PC-3 (cell line): Measurements from ENCODE around the gene ADK. TPM values are rescaled to one million over a fixed set of nuclear protein-coding genes. Genes with fewer than 3 reads are reported as not detected.

ENCODE experiments used
- ATAC-seq: fragments of 200-7000 bp; cut with Tn5 transposase; 2 replicates; pipeline ENCODE4 v1.9.1; 2020; ENCODE audit warnings: mild to moderate bottlenecking, moderate library complexity
- BruUV-seq: library from RNA; stranded (reverse); fragments of 400-500 nt; replicated peaks from 2 replicates; lab custom pipeline; 2021; lab: Mats Ljungman, UMichigan
- CTCF ChIA-PET: fragments of 300-600 bp; sonication (Branson Sonifier 250); formaldehyde crosslinking; loops from one replicate; lab custom pipeline; 2022; ENCODE audit warnings: antibody characterized with exemption; lab: Charles Lee
- POLR2A ChIA-PET: fragments of 300-600 bp; sonication (Branson Sonifier 250); formaldehyde crosslinking; loops from one replicate; lab custom pipeline; 2022; ENCODE audit warnings: antibody characterized with exemption; ENCODE audit not compliant: unreplicated experiment; lab: Charles Lee
- DNase-seq: peaks from one replicate; pipeline ENCODE4 v3.0.0-alpha.2; 2015
- H2AFZ ChIP-seq: fragments of 300-600 bp; sonication (generic); 2 replicates; pipeline ENCODE4 v1.6.0; 2016; ENCODE audit warnings: antibody characterized with exemption, low read length
- H3F3A ChIP-seq: fragments of 300-600 bp; sonication (generic); one replicate; pipeline ENCODE4 v1.6.0; 2017; ENCODE audit warnings: antibody characterized with exemption, low read length, control low read depth, mild to moderate bottlenecking; ENCODE audit not compliant: unreplicated experiment
- H3K27ac ChIP-seq: fragments of 300-600 bp; sonication (generic); 2 replicates; pipeline ENCODE4 v1.5.1; 2016; ENCODE audit warnings: mild to moderate bottlenecking, low read length
- H3K27me3 ChIP-seq: fragments of 300-600 bp; sonication (generic); 2 replicates; pipeline ENCODE4 v1.6.1; 2016; ENCODE audit warnings: low read length, mixed read lengths
- H3K36me3 ChIP-seq: fragments of 300-600 bp; sonication (generic); 2 replicates; pipeline ENCODE4 v1.6.1; 2016; ENCODE audit warnings: low read depth, mixed run types, low read length, mixed read lengths
- H3K4me1 ChIP-seq: fragments of 300-600 bp; sonication (generic); 2 replicates; pipeline ENCODE4 v1.5.1; 2016; ENCODE audit warnings: low read length; ENCODE audit not compliant: insufficient read depth
- H3K4me2 ChIP-seq: fragments of 300-600 bp; sonication (generic); 2 replicates; pipeline ENCODE4 v1.6.0; 2016; ENCODE audit warnings: low read length
- H3K4me3 ChIP-seq: fragments of 300-600 bp; sonication (generic); 2 replicates; pipeline ENCODE4 v1.5.1; 2016; ENCODE audit warnings: mild to moderate bottlenecking, low read length, mixed read lengths
- H3K79me2 ChIP-seq: fragments of 300-600 bp; sonication (generic); 2 replicates; pipeline ENCODE4 v1.6.1; 2017; ENCODE audit warnings: low read length, mixed read lengths
- H3K9ac ChIP-seq: fragments of 300-600 bp; sonication (generic); 2 replicates; pipeline ENCODE4 v1.6.0; 2016; ENCODE audit warnings: mild to moderate bottlenecking, low read length
- H3K9me2 ChIP-seq: fragments of 300-600 bp; sonication (generic); replicated peaks from 2 replicates; pipeline ENCODE4 v1.6.1; 2016; ENCODE audit warnings: mixed run types, low read length, mixed read lengths
- H3K9me3 ChIP-seq: fragments of 300-600 bp; sonication (generic); 2 replicates; pipeline ENCODE4 v1.6.1; 2016; ENCODE audit warnings: low read length, mixed read lengths
- H4K20me1 ChIP-seq: fragments of 300-600 bp; sonication (generic); 2 replicates; pipeline ENCODE4 v1.6.1; 2016; ENCODE audit warnings: low read length, mixed read lengths
- EZH2 ChIP-seq: fragments of 300-600 bp; sonication (generic); IDR thresholded peaks from one replicate; pipeline ENCODE4 v1.6.1; 2017; ENCODE audit warnings: antibody characterized with exemption, mild to moderate bottlenecking, low read length; ENCODE audit not compliant: unreplicated experiment
- EZH2phosphoT487 ChIP-seq: fragments of 300-600 bp; sonication (generic); IDR thresholded peaks from 2 replicates; pipeline ENCODE4 v1.6.1; 2018; ENCODE audit warnings: mild to moderate bottlenecking, antibody characterized with exemption, low read length, borderline replicate concordance
- intact Hi-C: fragments of 100-400 bp; cut with micrococcal nuclease; formaldehyde crosslinking; loops from 2 replicates; pipeline ENCODE4 v1.9.0; 2023
- total RNA-seq: library from RNA; depleted of rRNA; stranded (reverse); fragments of >200 nt; gene quantifications from 2 replicates; pipeline ENCODE4 v1.2.3, GENCODE V29; 2014
- TF ChIP-seq, protein P1 (sequence below): fragments of 300-600 bp; sonication (generic); conservative IDR thresholded peaks from 2 replicates; pipeline ENCODE4 v1.5.1; 2017; ENCODE audit warnings: antibody characterized with exemption, low read depth, mild to moderate bottlenecking, low read length

The ADK gene
- total RNA-seq, 1 experiment from 2014 or later = 256 TPM

DNA sequence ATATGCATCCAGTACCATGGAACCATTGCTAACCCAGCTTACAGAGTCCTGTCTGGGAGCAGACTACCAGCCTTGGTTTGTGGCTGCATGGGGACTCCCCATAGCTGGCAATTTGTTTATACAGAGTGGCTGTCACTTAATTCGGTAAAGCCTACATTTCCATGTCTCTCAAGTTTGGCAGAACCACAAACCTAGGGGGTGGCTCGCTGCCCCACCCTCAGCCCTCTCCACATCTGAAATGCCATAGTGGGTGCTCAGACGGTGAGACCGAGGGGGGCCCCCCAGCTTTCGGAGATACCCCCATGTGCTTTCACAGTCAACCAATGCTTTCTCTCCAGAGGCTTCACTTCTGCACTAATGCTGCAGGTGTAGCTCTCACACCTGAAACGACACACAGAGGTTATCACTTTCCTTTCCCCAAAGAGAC lies 599.8 kb downstream of the ADK start:
- H3K4me1 ChIP-seq = peaks cover 25% of the 10 kb centered on the region
- intact Hi-C loops = loop anchor here (5.0 kb wide), 2 partner anchors 346 to 361 kb away; partner anchors contain the start of gene SAMD8
- no peaks in the 10 kb centered on the region for H4K20me1 ChIP-seq
- no TSS peak for BruUV-seq
- H3K36me3 ChIP-seq = no peaks in the 10 kb centered on the region
- ATAC-seq (no peak), DNase-seq (no peak)
- no peak overlapping the region for H3K27ac ChIP-seq
- no peak overlapping the region for H2AFZ ChIP-seq
- H3K4me2 ChIP-seq = no peak overlapping the region
- no peak overlapping the region for H3K4me3 ChIP-seq
- no peak overlapping the region for H3K9ac ChIP-seq
- H3F3A ChIP-seq = peaks cover 16% of the 10 kb centered on the region
- POLR2A ChIA-PET = no interaction called here
- no peak for TF ChIP-seq EZH2
- TF ChIP-seq, protein P1, sequence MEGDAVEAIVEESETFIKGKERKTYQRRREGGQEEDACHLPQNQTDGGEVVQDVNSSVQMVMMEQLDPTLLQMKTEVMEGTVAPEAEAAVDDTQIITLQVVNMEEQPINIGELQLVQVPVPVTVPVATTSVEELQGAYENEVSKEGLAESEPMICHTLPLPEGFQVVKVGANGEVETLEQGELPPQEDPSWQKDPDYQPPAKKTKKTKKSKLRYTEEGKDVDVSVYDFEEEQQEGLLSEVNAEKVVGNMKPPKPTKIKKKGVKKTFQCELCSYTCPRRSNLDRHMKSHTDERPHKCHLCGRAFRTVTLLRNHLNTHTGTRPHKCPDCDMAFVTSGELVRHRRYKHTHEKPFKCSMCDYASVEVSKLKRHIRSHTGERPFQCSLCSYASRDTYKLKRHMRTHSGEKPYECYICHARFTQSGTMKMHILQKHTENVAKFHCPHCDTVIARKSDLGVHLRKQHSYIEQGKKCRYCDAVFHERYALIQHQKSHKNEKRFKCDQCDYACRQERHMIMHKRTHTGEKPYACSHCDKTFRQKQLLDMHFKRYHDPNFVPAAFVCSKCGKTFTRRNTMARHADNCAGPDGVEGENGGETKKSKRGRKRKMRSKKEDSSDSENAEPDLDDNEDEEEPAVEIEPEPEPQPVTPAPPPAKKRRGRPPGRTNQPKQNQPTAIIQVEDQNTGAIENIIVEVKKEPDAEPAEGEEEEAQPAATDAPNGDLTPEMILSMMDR = peak; percentile 36; the same call in 1 of the 2 replicates
- H3K27me3 ChIP-seq = no peaks in the 10 kb centered on the region
- no peaks in the 10 kb centered on the region for H3K79me2 ChIP-seq
- H3K9me2 ChIP-seq = no peaks in the 10 kb centered on the region
- CTCF ChIA-PET = interaction anchor here (0.6 kb wide), 1 partner anchor 217 kb away, joined by 3 read pairs; no protein-coding TSS in a partner anchor
- no peaks in the 10 kb centered on the region for H3K9me3 ChIP-seq

DNA sequence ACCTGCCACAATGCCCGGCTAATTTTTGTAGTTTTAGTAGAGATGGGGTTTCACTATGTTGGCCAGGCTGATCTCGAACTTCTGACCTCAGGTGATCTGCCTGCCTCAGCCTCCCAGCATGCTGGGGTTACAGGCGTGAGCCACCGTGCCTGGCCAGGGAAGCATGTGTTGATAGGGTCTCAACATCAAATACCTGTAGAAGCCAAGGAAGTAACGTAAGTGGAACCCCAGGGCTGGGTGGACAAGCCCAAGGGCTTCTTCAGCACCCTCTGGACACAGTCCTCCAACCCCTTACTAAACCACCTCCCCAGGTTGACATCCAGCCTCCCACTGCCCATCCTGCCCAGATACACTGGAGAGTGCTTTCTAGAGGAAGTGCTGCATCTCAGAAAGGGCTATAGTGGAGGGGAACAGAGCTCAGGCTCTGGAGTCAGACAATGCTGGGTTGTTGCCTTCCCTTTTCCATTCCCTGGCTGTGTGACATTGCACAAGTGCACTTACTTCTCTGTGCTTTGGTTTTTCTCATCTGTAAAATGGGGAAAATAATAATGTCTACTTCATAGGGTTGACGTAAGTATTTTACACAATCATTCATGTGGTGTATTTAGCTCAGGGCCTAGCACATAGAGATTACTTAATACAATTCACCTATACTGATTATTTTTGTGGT lies 601.5 kb downstream of the ADK start:
- Histone ChIP-seq H3K4me3 (no peak overlapping the region), H3F3A (peaks cover 16% of the 10 kb centered on the region), H3K9me3 (no peaks in the 10 kb centered on the region), H3K36me3 (no peaks in the 10 kb centered on the region), H3K27ac (peak overlapping the region; percentile 82), H3K27me3 (no peaks in the 10 kb centered on the region), H2AFZ (no peak overlapping the region), H3K9ac (peak overlapping the region; percentile 65), H3K4me1 (peaks cover 25% of the 10 kb centered on the region), H3K79me2 (no peaks in the 10 kb centered on the region), H3K9me2 (no peaks in the 10 kb centered on the region), H4K20me1 (no peaks in the 10 kb centered on the region), H3K4me2 (peak overlapping the region; percentile 67)
- BruUV-seq = TSS peak; percentile 88
- DNase-seq (no peak), ATAC-seq (no peak)
- intact Hi-C loops = loop anchor here (1.0 to 5.0 kb wide), 15 partner anchors 48 to 486 kb away; partner anchors contain the start of genes KAT6B and SAMD8
- ChIA-PET CTCF (interaction anchor here (0.7 to 1.6 kb wide), 4 partner anchors 72 to 333 kb away, joined by 3 to 7 read pairs (median 4); no protein-coding TSS in a partner anchor), POLR2A (no interaction called here)
- TF ChIP-seq, protein P1 = no peak
- no peak for TF ChIP-seq EZH2
- no peak for TF ChIP-seq EZH2phosphoT487
